HG03066 (cell line): ENCODE data around the gene ASS1.

Experiments
- ATAC-seq: cut with Tn5 transposase; IDR thresholded peaks from one replicate; pipeline ENCODE4 v1.9.1; 2021; ENCODE audit warnings: low read depth; ENCODE audit not compliant: unreplicated experiment

Gene ASS1

GRCh38 chr9:130491830-130492482 is 47.2 kb downstream of the ASS1 start:
- ATAC-seq, result no peak

- no peak for ATAC-seq
Observed at GRCh38 chr9:130493021-130493420, 48.3 kb downstream of the ASS1 start.

GRCh38 chr9:130493476-130493875 is 48.7 kb downstream of the ASS1 start:
- no peak for ATAC-seq

- no peak for ATAC-seq
Observed at GRCh38 chr9:130495067-130495466, 50.3 kb downstream of the ASS1 start.

- no peak for ATAC-seq
Observed at GRCh38 chr9:130497139-130497538, 52.4 kb downstream of the ASS1 start.

GRCh38 chr9:130498298-130498917 is 53.6 kb downstream of the ASS1 start:
- ATAC-seq, result no peak

GRCh38 chr9:130498918-130499698 is 54.3 kb downstream of the ASS1 start:
- no peak for ATAC-seq

- no peak for ATAC-seq
Observed at GRCh38 chr9:130499804-130500263, 55.1 kb downstream of the ASS1 start.

GRCh38 chr9:130500340-130501180 is 55.8 kb downstream of the ASS1 start:
- ATAC-seq, result no peak

- ATAC-seq, result no peak
Observed at GRCh38 chr9:130501639-130502038, 56.9 kb downstream of the ASS1 start.

- no peak for ATAC-seq
Observed at GRCh38 chr9:130508218-130508617, 63.5 kb downstream of the ASS1 start.

GRCh38 chr9:130512199-130512598 is 67.4 kb downstream of the ASS1 start:
- ATAC-seq, result no peak

- no peak for ATAC-seq
Observed at GRCh38 chr9:130513078-130513477, 68.3 kb downstream of the ASS1 start.

GRCh38 chr9:130518233-130518632 is 73.5 kb downstream of the ASS1 start:
- no peak for ATAC-seq

GRCh38 chr9:130518943-130519799 is 74.4 kb downstream of the ASS1 start:
- ATAC-seq, result no peak

GRCh38 chr9:130519927-130520326 is 75.2 kb downstream of the ASS1 start:
- no peak for ATAC-seq

- ATAC-seq, result no peak
Observed at GRCh38 chr9:130521715-130522114, 77.0 kb downstream of the ASS1 start.

GRCh38 chr9:130522233-130522808 is 77.6 kb downstream of the ASS1 start:
- no peak for ATAC-seq

GRCh38 chr9:130523921-130524320 is 79.2 kb downstream of the ASS1 start:
- no peak for ATAC-seq
